MM.1S (cell line): ENCODE measurements around the gene NDUFA11.

Source experiments
- CTCF ChIP-seq: fragments of 300-600 bp; sonication (generic); IDR thresholded peaks from 2 replicates; pipeline ENCODE4 v1.5.1; 2016; ENCODE audit warnings: antibody characterized with exemption, low read length, mixed read lengths
- EZH2 ChIP-seq: fragments of 300-600 bp; sonication (generic); optimal IDR thresholded peaks from 2 replicates; pipeline ENCODE3; 2017; ENCODE audit warnings: low read depth, mild to moderate bottlenecking, antibody characterized with exemption, low read length, mixed read lengths

DNA sequence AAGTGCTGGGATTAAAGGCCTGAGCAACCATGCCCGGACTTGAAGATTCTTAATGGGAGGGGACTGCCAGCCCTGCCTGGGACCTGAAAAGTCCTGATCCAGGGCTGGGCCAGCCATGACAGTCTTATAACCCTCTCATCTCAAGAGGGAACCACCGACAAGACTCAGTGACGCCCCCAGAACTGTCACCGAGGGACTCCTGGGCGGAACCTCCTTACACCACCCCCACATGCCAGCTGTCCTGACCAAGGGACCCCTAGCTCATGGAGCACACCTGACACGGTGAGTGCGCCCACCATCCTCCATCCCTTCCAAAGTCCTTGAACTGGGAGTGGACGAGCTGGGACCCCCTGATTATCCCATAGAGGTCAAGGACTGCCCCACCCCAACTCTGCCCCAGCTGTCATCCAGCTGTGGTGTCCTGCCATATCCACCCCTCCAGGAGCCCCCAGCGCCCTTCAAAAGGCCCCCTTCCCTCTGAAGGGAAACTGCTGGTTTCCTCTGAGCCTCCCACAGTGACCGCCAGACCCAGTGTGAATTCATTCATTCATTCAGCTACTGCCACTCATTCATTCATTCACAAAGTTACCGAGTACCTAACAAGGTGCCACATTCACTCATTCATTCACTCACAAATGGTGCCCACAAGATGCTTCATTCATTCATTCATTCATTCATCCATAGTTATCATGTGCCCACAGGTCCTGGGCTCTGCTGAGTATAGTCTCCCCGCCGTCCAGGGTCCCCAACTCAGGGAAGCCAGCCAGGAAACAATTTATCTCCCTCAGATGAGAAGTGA, 3.7 kb downstream of the NDUFA11 start:
- no peak for TF ChIP-seq CTCF
- TF ChIP-seq EZH2: no peak
